AG08395 (cell line): ENCODE results near the gene CHAF1A.

Source experiments
- DNase-seq: peaks from one replicate; pipeline ENCODE4 v3.0.0; 2012; ENCODE audit warnings: mixed read lengths, low spot score

Gene CHAF1A

GRCh38 chr19:4456843-4457653 lies 54.6 kb downstream of the CHAF1A start:
- DNase-seq, result peak; percentile 83

GRCh38 chr19:4457654-4458395 lies 55.4 kb downstream of the CHAF1A start, which contains the start of gene UBXN6:
UBXN6 (minus strand) TSS chr19:4457794; CDS start chr19:4457697, 97 bp downstream.
- DNase-seq, result peak; percentile 97

GRCh38 chr19:4464815-4465581 lies 62.6 kb downstream of the CHAF1A start:
- DNase-seq, result no peak

GRCh38 chr19:4467835-4468234 lies 65.4 kb downstream of the CHAF1A start:
- DNase-seq, result no peak

GRCh38 chr19:4471403-4472173 lies 69.1 kb downstream of the CHAF1A start:
- peak; percentile 99 for DNase-seq

GRCh38 chr19:4472174-4472974 lies 69.9 kb downstream of the CHAF1A start, which contains the start of gene HDGFL2:
HDGFL2 (plus strand) TSS chr19:4472297; CDS start chr19:4472351, 54 bp downstream.
- DNase-seq, result peak; percentile 21

GRCh38 chr19:4473011-4473762 lies 70.7 kb downstream of the CHAF1A start:
- DNase-seq, result no peak

GRCh38 chr19:4473763-4474513 lies 71.5 kb downstream of the CHAF1A start:
- peak; percentile 4 for DNase-seq

GRCh38 chr19:4474514-4475022 lies 72.1 kb downstream of the CHAF1A start:
- DNase-seq, result peak; percentile 72

GRCh38 chr19:4477034-4477801 lies 74.8 kb downstream of the CHAF1A start:
- no peak for DNase-seq

- DNase-seq, result no peak
Measured at GRCh38 chr19:4482721-4483364, 80.4 kb downstream of the CHAF1A start.

- DNase-seq, result no peak
Measured at GRCh38 chr19:4483385-4483784, 80.9 kb downstream of the CHAF1A start.

- no peak for DNase-seq
Measured at GRCh38 chr19:4487572-4487971, 85.1 kb downstream of the CHAF1A start.

GRCh38 chr19:4488496-4488895 lies 86.1 kb downstream of the CHAF1A start:
- DNase-seq, result no peak

- DNase-seq, result no peak
Measured at GRCh38 chr19:4491446-4491845, 89.0 kb downstream of the CHAF1A start.

GRCh38 chr19:4492337-4493103 lies 90.1 kb downstream of the CHAF1A start:
- DNase-seq, result no peak
